ENCODE data around the gene ACSM4.

GRCh38 chr12:7264538-7264937, 39.3 kb upstream of the ACSM4 start:
- TF ChIP-seq POLR2AphosphoS5 (IDR thresholded peaks at IDR 0.05) (no peak), CTCF (IDR thresholded peaks at IDR 0.05) (no peak), POLR2A (IDR thresholded peaks at IDR 0.05; ENCODE audit: low read depth) (no peak), EP300 (IDR thresholded peaks at IDR 0.05) (no peak)

Measured in esophagus muscularis mucosa (tissue), 4 donors.